Measurements from ENCODE around the gene SYT1.

DNA sequence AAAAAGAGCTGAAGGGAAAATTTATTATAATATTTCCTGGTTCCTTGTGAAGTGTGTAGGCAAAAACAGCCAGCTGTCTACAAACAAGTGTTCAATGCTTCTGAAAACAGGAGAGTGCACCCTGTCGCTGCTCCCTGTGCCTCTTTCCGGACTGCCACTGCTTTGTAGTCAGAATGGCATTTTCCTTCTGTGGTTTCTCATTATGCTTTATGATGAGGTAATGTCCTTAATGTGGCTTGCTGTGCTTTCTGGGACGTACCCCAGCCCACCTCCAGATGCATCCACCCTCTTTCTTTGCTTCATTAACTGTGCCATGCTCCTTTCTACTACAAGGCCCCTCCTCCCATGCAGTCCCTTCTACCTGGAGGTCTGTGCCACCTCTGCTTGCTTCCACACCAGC, 148.1 kb downstream of the SYT1 start:
- TF ChIP-seq POLR2AphosphoS5 (IDR thresholded peaks at IDR 0.05; ENCODE audit: low read depth, low read length), result no peak
- no peak for TF ChIP-seq SIN3A (IDR thresholded peaks at IDR 0.05; ENCODE audit: borderline replicate concordance, insufficient read depth, low read length)
- TF ChIP-seq, protein P1, sequence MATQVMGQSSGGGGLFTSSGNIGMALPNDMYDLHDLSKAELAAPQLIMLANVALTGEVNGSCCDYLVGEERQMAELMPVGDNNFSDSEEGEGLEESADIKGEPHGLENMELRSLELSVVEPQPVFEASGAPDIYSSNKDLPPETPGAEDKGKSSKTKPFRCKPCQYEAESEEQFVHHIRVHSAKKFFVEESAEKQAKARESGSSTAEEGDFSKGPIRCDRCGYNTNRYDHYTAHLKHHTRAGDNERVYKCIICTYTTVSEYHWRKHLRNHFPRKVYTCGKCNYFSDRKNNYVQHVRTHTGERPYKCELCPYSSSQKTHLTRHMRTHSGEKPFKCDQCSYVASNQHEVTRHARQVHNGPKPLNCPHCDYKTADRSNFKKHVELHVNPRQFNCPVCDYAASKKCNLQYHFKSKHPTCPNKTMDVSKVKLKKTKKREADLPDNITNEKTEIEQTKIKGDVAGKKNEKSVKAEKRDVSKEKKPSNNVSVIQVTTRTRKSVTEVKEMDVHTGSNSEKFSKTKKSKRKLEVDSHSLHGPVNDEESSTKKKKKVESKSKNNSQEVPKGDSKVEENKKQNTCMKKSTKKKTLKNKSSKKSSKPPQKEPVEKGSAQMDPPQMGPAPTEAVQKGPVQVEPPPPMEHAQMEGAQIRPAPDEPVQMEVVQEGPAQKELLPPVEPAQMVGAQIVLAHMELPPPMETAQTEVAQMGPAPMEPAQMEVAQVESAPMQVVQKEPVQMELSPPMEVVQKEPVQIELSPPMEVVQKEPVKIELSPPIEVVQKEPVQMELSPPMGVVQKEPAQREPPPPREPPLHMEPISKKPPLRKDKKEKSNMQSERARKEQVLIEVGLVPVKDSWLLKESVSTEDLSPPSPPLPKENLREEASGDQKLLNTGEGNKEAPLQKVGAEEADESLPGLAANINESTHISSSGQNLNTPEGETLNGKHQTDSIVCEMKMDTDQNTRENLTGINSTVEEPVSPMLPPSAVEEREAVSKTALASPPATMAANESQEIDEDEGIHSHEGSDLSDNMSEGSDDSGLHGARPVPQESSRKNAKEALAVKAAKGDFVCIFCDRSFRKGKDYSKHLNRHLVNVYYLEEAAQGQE (IDR thresholded peaks at IDR 0.05; ENCODE audit: insufficient read depth in 1 of 2, low read depth in 2 of 2, low read length in 2 of 2), result no peak
- TF ChIP-seq TAF1 (IDR thresholded peaks at IDR 0.05; ENCODE audit: borderline replicate concordance, insufficient read depth, low read length), result no peak
